Neural progenitor cell (in vitro differentiated cells): Measurements from ENCODE around the gene ARID5B. TPM values are rescaled to one million over a fixed set of nuclear protein-coding genes. Genes with fewer than 3 reads are reported as not detected.

ENCODE experiments used
- DNase-seq: peaks from one replicate; pipeline ENCODE4 v3.0.0-alpha.2; 2016; ENCODE audit warnings: low spot score
- H2AFZ ChIP-seq: fragments of 200-600 bp; sonication (generic); replicated peaks from 2 replicates; pipeline ENCODE4 v1.6.1; 2016; ENCODE audit warnings: antibody characterized with exemption
- H3F3A ChIP-seq: fragments of 200-600 bp; sonication (generic); 2 replicates; pipeline ENCODE4 v1.6.1; 2016; ENCODE audit warnings: antibody characterized with exemption, low read depth
- H3K27ac ChIP-seq: fragments of 200-600 bp; sonication (generic); 2 replicates; pipeline ENCODE4 v1.5.1; 2016; ENCODE audit warnings: mild to moderate bottlenecking
- H3K27me3 ChIP-seq: fragments of 200-600 bp; sonication (generic); 2 replicates; pipeline ENCODE4 v1.6.1; 2016; ENCODE audit warnings: mild to moderate bottlenecking, moderate library complexity
- H3K36me3 ChIP-seq: fragments of 200-600 bp; sonication (generic); 2 replicates; pipeline ENCODE4 v1.5.1; 2016
- H3K4me1 ChIP-seq: fragments of 200-600 bp; sonication (generic); 2 replicates; pipeline ENCODE4 v1.6.1; 2016; ENCODE audit warnings: mixed run types
- H3K4me2 ChIP-seq: fragments of 200-600 bp; sonication (generic); 2 replicates; pipeline ENCODE4 v1.6.1; 2016
- H3K4me3 ChIP-seq: fragments of 200-600 bp; sonication (generic); 2 replicates; pipeline ENCODE4 v1.5.1; 2016
- H3K79me2 ChIP-seq: fragments of 200-600 bp; sonication (generic); 2 replicates; pipeline ENCODE4 v1.6.1; 2016; ENCODE audit warnings: low read depth
- H3K9ac ChIP-seq: fragments of 200-600 bp; sonication (generic); 2 replicates; pipeline ENCODE4 v1.6.1; 2016
- H3K9me3 ChIP-seq: fragments of 200-600 bp; sonication (generic); 2 replicates; pipeline ENCODE4 v1.5.1; 2016; ENCODE audit warnings: low read depth
- H4K20me1 ChIP-seq: fragments of 200-600 bp; sonication (generic); 2 replicates; pipeline ENCODE4 v1.6.1; 2016; ENCODE audit warnings: low read depth
- H3K27ac Mint-ChIP-seq: 3 replicates; pipeline ENCODE4 v1.8.0; 2021; ENCODE audit warnings: mixed read lengths
- H3K27me3 Mint-ChIP-seq: 2 replicates; pipeline ENCODE4 v1.8.0; 2022; ENCODE audit warnings: low read depth, mild to moderate bottlenecking, inconsistent platforms, moderate library complexity, mixed read lengths; ENCODE audit not compliant: insufficient read depth
- H3K36me3 Mint-ChIP-seq: 3 replicates; pipeline ENCODE4 v1.8.0; 2021; ENCODE audit warnings: mixed read lengths
- H3K4me1 Mint-ChIP-seq: 3 replicates; pipeline ENCODE4 v1.8.0; 2021; ENCODE audit warnings: mixed read lengths
- H3K4me3 Mint-ChIP-seq: 3 replicates; pipeline ENCODE4 v1.8.0; 2021; ENCODE audit warnings: mild to moderate bottlenecking, moderate library complexity, mixed read lengths
- H3K9me3 Mint-ChIP-seq: 3 replicates; pipeline ENCODE4 v1.8.0; 2020; ENCODE audit warnings: mixed read lengths
- CTCF ChIP-seq: fragments of 200-600 bp; sonication (generic); IDR thresholded peaks from 2 replicates; pipeline ENCODE4 v1.5.1; 2017; ENCODE audit warnings: antibody characterized with exemption, mild to moderate bottlenecking
- EZH2 ChIP-seq: fragments of 200-600 bp; sonication (generic); IDR thresholded peaks from 2 replicates; pipeline ENCODE4 v1.6.1; 2017; ENCODE audit warnings: antibody characterized with exemption, mild to moderate bottlenecking, moderate library complexity
- EZH2phosphoT487 ChIP-seq: fragments of 200-600 bp; sonication (generic); IDR thresholded peaks from 2 replicates; pipeline ENCODE4 v1.6.1; 2017; ENCODE audit warnings: antibody characterized with exemption
- total RNA-seq: library from RNA; depleted of rRNA; stranded (reverse); fragments of >200 nt; gene quantifications from 2 replicates; pipeline ENCODE4 v1.2.3, GENCODE V29; 2015; ENCODE audit warnings: low replicate concordance

The ARID5B gene
- 1.5 and 1.8 TPM in 2 replicates for total RNA-seq

GRCh38 chr10:61900829-61901792, at the start of gene ARID5B:
ARID5B (plus strand) TSS chr10:61901699; CDS start chr10:61901710, 11 bp downstream.
- H3K4me2 ChIP-seq = peak within 1 kb of the TSS; percentile 87

GRCh38 chr10:61852261-61852660, 49.2 kb upstream of the ARID5B start:
- H2AFZ ChIP-seq = no peak overlapping the region
- no peaks in the 10 kb centered on the region for H3F3A ChIP-seq
- H3K4me3 ChIP-seq = no peak overlapping the region
- H3K9ac ChIP-seq = no peak overlapping the region
- no peaks in the 10 kb centered on the region for H3K79me2 ChIP-seq
- no peaks in the 10 kb centered on the region for H4K20me1 ChIP-seq
- Mint-ChIP-seq H3K4me3 (no peak overlapping the region), H3K27me3 (peaks cover 2% of the 10 kb centered on the region), H3K27ac (no peak overlapping the region), H3K4me1 (peaks cover under 1% of the 10 kb centered on the region), H3K36me3 (no peaks in the 10 kb centered on the region), H3K9me3 (no peaks in the 10 kb centered on the region)
- H3K36me3 ChIP-seq = no peaks in the 10 kb centered on the region
- H3K9me3 ChIP-seq = no peaks in the 10 kb centered on the region
- H3K27ac ChIP-seq = no peak overlapping the region
- H3K4me2 ChIP-seq = no peak overlapping the region
- DNase-seq = no peak
- H3K4me1 ChIP-seq = no peaks in the 10 kb centered on the region
- H3K27me3 ChIP-seq = no peaks in the 10 kb centered on the region
- TF ChIP-seq EZH2phosphoT487 = no peak
- TF ChIP-seq EZH2 = no peak
- no peak for TF ChIP-seq CTCF

More at GRCh38 chr10:61900829-61901792, at the start of gene ARID5B:
- no peaks in the 10 kb centered on the region for H3K9me3 Mint-ChIP-seq
- no peaks in the 10 kb centered on the region for H3K4me1 ChIP-seq
- peaks cover 23% of the 10 kb centered on the region for H3F3A ChIP-seq
- H3K36me3 ChIP-seq = no peaks in the 10 kb centered on the region
- peaks cover 45% of the 10 kb centered on the region for H3K4me1 Mint-ChIP-seq
- peak within 1 kb of the TSS; percentile 84 for H3K9ac ChIP-seq
- no peaks in the 10 kb centered on the region for H3K36me3 Mint-ChIP-seq
- no peaks in the 10 kb centered on the region for H3K9me3 ChIP-seq
- H4K20me1 ChIP-seq = peaks cover 3% of the 10 kb centered on the region
- H3K27me3 Mint-ChIP-seq = peaks cover 7% of the 10 kb centered on the region
- peak within 1 kb of the TSS; percentile 95 for H3K4me3 Mint-ChIP-seq
- H2AFZ ChIP-seq = peak within 1 kb of the TSS; percentile 100
- DNase-seq = peak; percentile 79
- H3K79me2 ChIP-seq = no peaks in the 10 kb centered on the region
- TF ChIP-seq EZH2phosphoT487 = no peak
- no peak for TF ChIP-seq CTCF
- no peak for TF ChIP-seq EZH2
- H3K27ac Mint-ChIP-seq = peak within 1 kb of the TSS; percentile 100
- peak within 1 kb of the TSS; percentile 76 for H3K27ac ChIP-seq
- H3K27me3 ChIP-seq = peaks cover 50% of the 10 kb centered on the region
- peak within 1 kb of the TSS; percentile 69 for H3K4me3 ChIP-seq

- no peaks in the 10 kb centered on the region for H3K9me3 Mint-ChIP-seq
- Histone ChIP-seq H2AFZ (no peak overlapping the region), H3K27ac (no peak overlapping the region), H3K79me2 (no peaks in the 10 kb centered on the region), H3K27me3 (no peaks in the 10 kb centered on the region), H3K9ac (no peak overlapping the region), H3K4me3 (no peak overlapping the region), H3K4me2 (no peak overlapping the region), H3F3A (no peaks in the 10 kb centered on the region), H3K36me3 (no peaks in the 10 kb centered on the region), H3K4me1 (no peaks in the 10 kb centered on the region), H4K20me1 (no peaks in the 10 kb centered on the region), H3K9me3 (no peaks in the 10 kb centered on the region)
- H3K27me3 Mint-ChIP-seq = peaks cover 3% of the 10 kb centered on the region
- no peaks in the 10 kb centered on the region for H3K36me3 Mint-ChIP-seq
- no peak overlapping the region for H3K27ac Mint-ChIP-seq
- TF ChIP-seq EZH2phosphoT487 (no peak), EZH2 (no peak), CTCF (no peak)
- no peaks in the 10 kb centered on the region for H3K4me1 Mint-ChIP-seq
- DNase-seq = no peak
- H3K4me3 Mint-ChIP-seq = no peak overlapping the region
Observed at GRCh38 chr10:61855771-61856170, 45.7 kb upstream of the ARID5B start.
